Esophagus (tissue), 2 donors: ENCODE measurements around the gene PCDHGA6. TPM values are rescaled to one million over a fixed set of nuclear protein-coding genes. Genes with fewer than 3 reads are reported as not detected.
"Not testable (repeated sequence)": the region's sequence is repeated elsewhere in the genome, so short reads cannot be mapped to it uniquely, and the experiment has no call there.

Experiments
- H3K27ac ChIP-seq, 2 donors: one replicate each; pipeline ENCODE4 v1.5.1; 2013; ENCODE audit warnings: low read depth in 2 of 2, mild to moderate bottlenecking in 2 of 2, inconsistent platforms in 1 of 2, low read length in 1 of 2, moderate library complexity in 1 of 2
- H3K27me3 ChIP-seq, 2 donors: one replicate each; pipeline ENCODE4 v1.6.1; 2013; ENCODE audit warnings: low read length in 2 of 2, control low read depth in 1 of 2, mild to moderate bottlenecking in 1 of 2; ENCODE audit not compliant: insufficient read depth in 2 of 2, control insufficient read depth in 1 of 2
- H3K36me3 ChIP-seq, 2 donors: one replicate each; pipeline ENCODE4 v1.6.1; 2013; ENCODE audit warnings: low read length in 1 of 2; ENCODE audit not compliant: control insufficient read depth in 2 of 2, insufficient read depth in 2 of 2
- H3K4me1 ChIP-seq, 2 donors: one replicate each; pipeline ENCODE4 v1.6.1; 2013; ENCODE audit warnings: low read length in 1 of 2; ENCODE audit not compliant: control insufficient read depth in 2 of 2, insufficient read depth in 2 of 2
- H3K4me3 ChIP-seq, 2 donors: one replicate each; pipeline ENCODE4 v1.5.1; 2013; ENCODE audit warnings: low read length in 2 of 2, mild to moderate bottlenecking in 2 of 2, low read depth in 1 of 2, moderate library complexity in 1 of 2
- H3K9me3 ChIP-seq, 2 donors: one replicate each; pipeline ENCODE4 v1.6.1; 2013; ENCODE audit warnings: mild to moderate bottlenecking in 2 of 2, low read depth in 1 of 2, low read length in 1 of 2, moderate library complexity in 1 of 2; ENCODE audit not compliant: control insufficient read depth in 2 of 2, insufficient read depth in 1 of 2
- WGBS, 2 donors: extraction: QIAGEN DNeasy Blood & Tissue Kit; methylation state at CpG; one replicate each; pipeline ENCODE4 v1.1.7; 2013; 5-methylcytosine and 5-hydroxymethylcytosine counted together
- polyA plus RNA-seq, 2 donors: library from polyadenylated mRNA; stranded (reverse); fragments of 200-250 nt; gene quantifications; one replicate each; pipeline ENCODE4 v1.2.3, GENCODE V29; 2013
- donor health status: healthy with polysubstance abuse.
- donor health status: Bipolar disorder and iron deficiency.

PCDHGA6 gene
- polyA plus RNA-seq, 2 donors = 0.36 to 0.63 TPM

DNA sequence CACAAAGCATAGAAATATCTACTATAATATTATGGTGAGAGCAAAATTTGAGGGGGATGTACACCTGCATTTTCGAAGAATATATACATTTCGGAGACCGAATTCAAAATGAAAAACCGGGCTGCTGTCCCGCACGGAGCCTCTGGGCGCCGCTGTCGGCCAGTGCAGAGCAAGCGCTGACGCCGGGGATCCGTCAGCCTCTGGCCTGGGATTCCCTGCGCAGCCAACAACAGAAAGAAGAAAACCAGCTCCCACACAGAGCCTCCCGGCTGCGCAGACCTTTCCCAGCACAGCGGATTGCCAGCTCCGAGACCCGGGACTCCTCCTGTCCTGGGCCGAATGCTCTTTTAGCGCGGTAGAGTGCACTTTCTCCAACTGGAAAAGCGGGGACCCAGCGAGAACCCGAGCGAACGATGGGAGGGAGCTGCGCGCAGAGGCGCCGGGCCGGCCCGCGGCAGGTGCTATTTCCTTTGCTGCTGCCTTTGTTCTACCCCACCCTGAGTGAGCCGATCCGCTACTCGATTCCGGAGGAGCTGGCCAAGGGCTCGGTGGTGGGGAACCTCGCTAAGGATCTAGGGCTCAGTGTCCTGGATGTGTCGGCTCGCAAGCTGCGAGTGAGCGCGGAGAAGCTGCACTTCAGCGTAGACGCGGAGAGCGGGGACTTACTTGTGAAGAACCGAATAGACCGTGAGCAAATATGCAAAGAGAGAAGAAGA, 34.3 kb downstream of the PCDHGA6 start, which contains the start of gene PCDHGB6:
TSS of gene PCDHGB6 (plus strand) at position 232 of the 716 bp plus-strand sequence. CDS start at position 414, 182 bp downstream.
- H3K27ac ChIP-seq, H3K36me3 ChIP-seq, H3K4me1 ChIP-seq, H3K27me3 ChIP-seq: not testable (repeated sequence)
- Histone ChIP-seq H3K9me3 (peaks cover 42 to 52% of the 10 kb centered on the region in 2 donors), H3K4me3 (peak within 1 kb of the TSS in 1 of 2 donors; percentile 22)
- 15 to 18% methylated on average over 48 to 51 of the region's 51 CpGs for whole genome bisulfite sequencing, 2 donors

DNA sequence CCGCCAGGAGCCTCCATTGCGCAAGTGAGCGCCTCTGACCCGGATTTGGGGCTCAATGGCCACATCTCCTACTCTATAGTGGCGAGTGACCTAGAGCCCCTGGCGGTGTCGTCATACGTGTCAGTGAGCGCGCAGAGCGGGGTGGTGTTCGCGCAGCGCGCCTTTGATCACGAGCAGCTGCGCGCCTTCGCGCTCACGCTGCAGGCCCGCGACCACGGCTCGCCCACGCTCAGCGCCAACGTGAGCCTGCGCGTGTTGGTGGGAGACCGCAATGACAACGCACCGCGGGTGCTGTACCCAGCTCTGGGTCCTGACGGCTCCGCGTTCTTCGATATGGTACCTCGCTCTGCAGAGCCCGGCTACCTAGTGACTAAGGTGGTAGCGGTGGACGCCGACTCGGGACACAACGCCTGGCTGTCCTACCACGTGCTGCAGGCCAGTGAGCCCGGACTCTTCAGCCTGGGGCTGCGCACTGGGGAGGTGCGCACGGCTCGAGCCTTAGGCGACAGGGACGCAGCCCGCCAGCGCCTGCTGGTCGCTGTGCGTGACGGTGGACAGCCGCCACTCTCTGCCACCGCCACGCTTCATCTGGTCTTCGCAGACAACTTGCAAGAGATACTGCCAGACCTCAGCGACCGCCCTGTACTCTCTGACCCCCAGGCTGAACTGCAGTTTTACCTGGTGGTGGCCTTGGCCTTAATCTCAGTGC, 36.1 kb downstream of the PCDHGA6 start:
- Histone ChIP-seq H3K27me3 (peaks cover 0 to 8% of the 10 kb centered on the region in 2 donors), H3K4me1 (peaks cover 0 to 3% of the 10 kb centered on the region in 2 donors), H3K9me3 (peaks cover 41 to 52% of the 10 kb centered on the region in 2 donors), H3K36me3 (no peaks in the 10 kb centered on the region), H3K4me3 (no peak overlapping the region), H3K27ac (no peak overlapping the region)
- 25 to 34% methylated on average over 60 to 64 of the region's 64 CpGs for WGBS, 2 donors

DNA sequence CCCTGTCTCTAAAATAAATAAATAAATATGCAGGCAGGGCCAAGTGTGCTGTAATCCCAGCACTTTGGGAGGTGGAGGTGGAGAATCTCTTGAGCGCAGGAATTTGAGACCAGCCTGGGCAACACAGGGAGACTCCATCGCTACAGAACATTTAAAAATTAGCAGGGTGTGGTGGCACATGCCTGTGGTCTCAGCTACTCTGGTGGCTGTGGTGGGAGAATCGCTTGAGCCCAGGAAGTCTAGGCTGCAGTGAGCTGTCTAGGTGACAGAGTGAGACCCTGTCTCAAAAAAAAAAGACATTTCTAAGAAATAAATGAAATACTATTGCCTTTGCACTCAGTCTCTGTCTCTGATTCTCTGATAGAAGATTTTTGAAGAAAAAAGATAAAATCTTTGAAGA, 37.9 kb downstream of the PCDHGA6 start:
- Histone ChIP-seq H3K9me3 (peaks cover 40 to 48% of the 10 kb centered on the region in 2 donors), H3K27ac (no peak overlapping the region), H3K36me3 (no peaks in the 10 kb centered on the region), H3K4me1 (no peaks in the 10 kb centered on the region), H3K27me3 (peaks cover 0 to 8% of the 10 kb centered on the region in 2 donors), H3K4me3 (no peak overlapping the region)
- WGBS, 2 donors = 50 to 64% methylated on average over 3 of the region's 3 CpGs

DNA sequence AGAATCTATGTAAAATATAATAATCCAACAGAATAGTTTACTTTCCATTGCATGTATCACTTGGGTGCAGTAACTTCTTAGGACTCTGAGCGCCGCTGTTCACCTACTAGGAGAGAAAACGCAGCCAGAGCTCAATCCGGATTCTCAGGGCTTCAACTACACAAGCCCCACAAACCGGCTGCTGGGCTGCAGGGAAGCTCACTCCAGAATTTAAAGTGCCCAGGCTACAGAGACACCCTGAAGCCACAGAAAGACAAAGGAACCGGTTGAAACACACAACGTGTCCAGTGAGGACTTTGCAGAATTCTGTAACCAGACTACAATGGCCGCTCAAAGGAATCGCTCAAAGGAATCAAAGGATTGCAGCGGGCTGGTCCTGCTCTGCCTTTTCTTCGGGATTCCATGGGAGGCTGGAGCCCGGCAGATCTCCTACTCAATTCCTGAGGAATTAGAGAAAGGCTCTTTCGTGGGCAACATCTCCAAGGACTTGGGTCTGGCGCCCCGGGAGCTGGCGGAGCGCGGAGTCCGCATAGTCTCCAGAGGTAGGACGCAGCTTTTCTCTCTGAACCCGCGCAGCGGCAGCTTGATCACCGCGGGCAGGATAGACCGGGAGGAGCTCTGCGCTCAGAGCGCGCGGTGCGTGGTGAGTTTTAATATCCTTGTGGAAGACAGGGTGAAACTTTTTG, 39.3 kb downstream of the PCDHGA6 start, which contains the start of gene PCDHGA10:
TSS of gene PCDHGA10 (plus strand) at position 134 of the 686 bp plus-strand sequence. CDS start at position 323, 189 bp downstream.
- Histone ChIP-seq H3K9me3 (peaks cover 40 to 48% of the 10 kb centered on the region in 2 donors), H3K4me3 (peak within 1 kb of the TSS; percentile 25 to 37), H3K27me3 (peaks cover 0 to 8% of the 10 kb centered on the region in 2 donors), H3K36me3 (no peaks in the 10 kb centered on the region), H3K27ac (no peak within 1 kb of the TSS), H3K4me1 (no peaks in the 10 kb centered on the region)
- WGBS, 2 donors = 20 to 22% methylated on average over 31 of the region's 31 CpGs

DNA sequence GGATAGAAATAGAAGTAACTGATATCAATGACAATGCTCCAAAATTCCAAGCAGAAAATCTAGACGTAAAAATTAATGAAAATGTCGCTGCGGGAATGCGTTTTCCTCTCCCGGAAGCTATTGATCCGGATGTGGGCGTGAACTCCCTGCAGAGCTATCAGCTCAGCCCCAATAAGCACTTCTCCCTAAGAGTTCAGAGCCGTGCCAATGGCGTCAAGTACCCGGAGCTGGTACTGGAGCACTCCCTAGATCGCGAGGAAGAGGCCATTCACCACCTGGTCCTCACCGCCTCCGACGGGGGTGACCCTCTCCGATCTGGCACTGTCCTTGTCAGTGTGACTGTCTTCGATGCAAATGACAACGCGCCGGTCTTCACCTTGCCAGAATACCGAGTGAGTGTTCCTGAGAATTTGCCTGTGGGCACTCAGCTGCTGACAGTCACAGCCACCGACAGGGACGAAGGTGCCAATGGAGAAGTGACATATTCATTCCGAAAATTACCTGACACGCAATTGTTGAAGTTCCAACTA, 39.9 kb downstream of the PCDHGA6 start:
- Histone ChIP-seq H3K9me3 (peaks cover 41 to 48% of the 10 kb centered on the region in 2 donors), H3K4me3 (peak overlapping the region; percentile 25 to 37), H3K36me3 (no peaks in the 10 kb centered on the region), H3K27ac (no peak overlapping the region), H3K4me1 (no peaks in the 10 kb centered on the region), H3K27me3 (peaks cover 0 to 7% of the 10 kb centered on the region in 2 donors)
- 19 to 23% methylated on average over 25 of the region's 25 CpGs for WGBS, 2 donors

DNA sequence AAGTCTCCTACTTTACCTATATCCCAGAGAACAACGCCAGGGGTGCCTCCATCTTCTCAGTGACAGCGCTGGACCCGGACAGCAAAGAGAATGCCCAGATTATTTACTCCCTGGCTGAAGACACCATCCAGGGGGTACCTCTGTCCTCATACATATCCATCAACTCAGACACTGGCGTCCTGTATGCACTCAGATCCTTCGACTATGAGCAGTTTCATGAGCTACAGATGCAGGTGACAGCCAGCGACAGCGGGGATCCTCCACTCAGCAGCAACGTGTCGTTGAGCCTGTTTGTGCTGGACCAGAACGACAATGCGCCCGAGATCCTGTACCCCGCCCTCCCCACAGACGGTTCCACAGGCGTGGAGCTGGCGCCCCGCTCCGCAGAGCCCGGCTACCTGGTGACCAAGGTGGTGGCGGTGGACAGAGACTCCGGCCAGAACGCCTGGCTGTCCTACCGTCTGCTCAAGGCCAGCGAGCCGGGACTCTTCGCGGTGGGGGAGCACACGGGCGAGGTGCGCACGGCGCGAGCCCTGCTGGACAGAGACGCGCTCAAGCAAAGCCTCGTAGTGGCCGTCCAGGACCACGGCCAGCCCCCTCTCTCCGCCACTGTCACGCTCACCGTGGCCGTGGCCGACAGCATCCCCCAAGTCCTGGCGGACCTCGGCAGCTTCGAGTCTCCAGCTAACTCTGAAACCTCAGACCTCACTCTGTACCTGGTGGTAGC, 41.0 kb downstream of the PCDHGA6 start:
- peaks cover 47 to 50% of the 10 kb centered on the region in 2 donors for H3K9me3 ChIP-seq
- H3K27ac ChIP-seq, H3K27me3 ChIP-seq, H3K4me3 ChIP-seq, H3K4me1 ChIP-seq, H3K36me3 ChIP-seq: not testable (repeated sequence)
- 30 to 32% methylated on average over 38 to 46 of the region's 46 CpGs for WGBS, 2 donors

DNA sequence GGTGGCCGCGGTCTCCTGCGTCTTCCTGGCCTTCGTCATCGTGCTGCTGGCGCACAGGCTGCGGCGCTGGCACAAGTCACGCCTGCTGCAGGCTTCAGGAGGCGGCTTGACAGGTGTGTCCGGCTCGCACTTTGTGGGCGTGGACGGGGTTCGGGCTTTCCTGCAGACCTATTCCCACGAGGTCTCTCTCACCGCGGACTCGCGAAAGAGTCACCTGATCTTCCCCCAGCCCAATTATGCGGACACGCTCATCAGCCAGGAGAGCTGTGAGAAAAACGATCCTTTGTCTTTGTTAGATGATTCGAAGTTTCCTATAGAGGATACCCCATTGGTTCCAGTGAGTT, 41.6 kb downstream of the PCDHGA6 start:
- H3K27ac ChIP-seq, H3K36me3 ChIP-seq, H3K4me3 ChIP-seq, H3K27me3 ChIP-seq, H3K4me1 ChIP-seq: not testable (repeated sequence)
- 28 to 30% methylated on average over 24 of the region's 24 CpGs for WGBS, 2 donors
- H3K9me3 ChIP-seq = peaks cover 45 to 47% of the 10 kb centered on the region in 2 donors

DNA sequence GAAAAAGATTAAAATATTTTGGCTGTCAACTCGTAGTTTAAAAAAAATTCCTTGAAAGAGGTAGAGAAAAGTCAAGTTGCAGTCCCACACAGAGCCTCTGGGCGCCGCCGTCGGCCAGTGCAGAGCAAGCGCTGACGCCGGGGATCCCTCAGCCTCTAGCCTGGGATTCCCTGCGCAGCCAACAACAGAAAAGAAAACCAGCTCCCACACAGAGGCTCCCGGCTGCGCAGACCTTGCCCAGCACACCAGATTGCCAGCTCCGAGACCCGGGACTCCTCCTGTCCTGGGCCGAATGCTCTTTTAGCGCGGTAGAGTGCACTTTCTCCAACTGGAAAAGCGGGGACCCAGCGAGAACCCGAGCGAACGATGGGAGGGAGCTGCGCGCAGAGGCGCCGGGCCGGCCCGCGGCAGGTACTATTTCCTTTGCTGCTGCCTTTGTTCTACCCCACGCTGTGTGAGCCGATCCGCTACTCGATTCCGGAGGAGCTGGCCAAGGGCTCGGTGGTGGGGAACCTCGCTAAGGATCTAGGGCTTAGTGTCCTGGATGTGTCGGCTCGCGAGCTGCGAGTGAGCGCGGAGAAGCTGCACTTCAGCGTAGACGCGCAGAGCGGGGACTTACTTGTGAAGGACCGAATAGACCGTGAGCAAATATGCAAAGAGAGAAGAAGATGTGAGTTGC, 43.9 kb downstream of the PCDHGA6 start, which contains the start of gene PCDHGB7:
TSS of gene PCDHGB7 (plus strand) at position 184 of the 679 bp plus-strand sequence. CDS start at position 367, 183 bp downstream.
- H3K27me3 ChIP-seq, H3K36me3 ChIP-seq, H3K4me1 ChIP-seq: not testable (repeated sequence)
- Histone ChIP-seq H3K4me3 (peak within 1 kb of the TSS; percentile 35 to 44), H3K27ac (peak within 1 kb of the TSS; percentile 13 to 21), H3K9me3 (peaks cover 52 to 57% of the 10 kb centered on the region in 2 donors)
- WGBS, 2 donors = 14 to 16% methylated on average over 46 of the region's 47 CpGs
